H9 (cell line): Measurements from ENCODE around the gene CALHM6. TPM values are rescaled to one million over a fixed set of nuclear protein-coding genes. Genes with fewer than 3 reads are reported as not detected.

Experiments
- DNase-seq: peaks from one replicate; pipeline ENCODE4 v3.0.0-alpha.2; 2017
- H2AFZ ChIP-seq: one replicate; pipeline ENCODE4 v1.6.1; 2013; ENCODE audit warnings: mild to moderate bottlenecking, low read length, control low read depth, moderate library complexity
- H2AK5ac ChIP-seq: 2 replicates; pipeline ENCODE4 v1.6.1; 2013; ENCODE audit warnings: low read length, control low read depth, mixed read lengths; ENCODE audit not compliant: insufficient read length
- H2BK120ac ChIP-seq: one replicate; pipeline ENCODE4 v1.6.1; 2013; ENCODE audit warnings: low read depth, mild to moderate bottlenecking, low read length, control low read depth, inconsistent platforms; ENCODE audit not compliant: poor library complexity, severe bottlenecking
- H2BK12ac ChIP-seq: 2 replicates; pipeline ENCODE4 v1.6.1; 2013; ENCODE audit warnings: low read length, control low read depth, mixed read lengths, low read depth; ENCODE audit not compliant: insufficient read length
- H2BK15ac ChIP-seq: 2 replicates; pipeline ENCODE4 v1.6.1; 2013; ENCODE audit warnings: low read depth, low read length, control low read depth
- H2BK20ac ChIP-seq: one replicate; pipeline ENCODE4 v1.6.1; 2013; ENCODE audit warnings: low read depth, mild to moderate bottlenecking, low read length, control low read depth, inconsistent platforms; ENCODE audit not compliant: poor library complexity, severe bottlenecking
- H2BK5ac ChIP-seq: 2 replicates; pipeline ENCODE4 v1.6.1; 2013; ENCODE audit warnings: low read length, control low read depth, mixed read lengths; ENCODE audit not compliant: insufficient read length
- H3K14ac ChIP-seq: 2 replicates; pipeline ENCODE4 v1.6.1; 2013; ENCODE audit warnings: low read length, control low read depth; ENCODE audit not compliant: insufficient read depth
- H3K18ac ChIP-seq: 2 replicates; pipeline ENCODE4 v1.6.1; 2013; ENCODE audit warnings: low read depth, mild to moderate bottlenecking, mixed read lengths, low read length, control low read depth; ENCODE audit not compliant: insufficient read length
- H3K23ac ChIP-seq: 2 replicates; pipeline ENCODE4 v1.6.1; 2013; ENCODE audit warnings: low read length, control low read depth, mixed read lengths, low read depth; ENCODE audit not compliant: insufficient read length
- H3K23me2 ChIP-seq: 2 replicates; pipeline ENCODE4 v1.6.1; 2013; ENCODE audit warnings: low read depth, mild to moderate bottlenecking, mixed read lengths, low read length, control low read depth; ENCODE audit not compliant: insufficient read length, poor library complexity, severe bottlenecking
- H3K27ac ChIP-seq: 2 replicates; pipeline ENCODE4 v1.5.1; 2013; ENCODE audit warnings: low read length, control low read depth, mixed read lengths, low read depth; ENCODE audit not compliant: insufficient read length
- H3K27me3 ChIP-seq: 2 replicates; pipeline ENCODE4 v1.6.1; 2013; ENCODE audit warnings: low read length, control low read depth, inconsistent platforms; ENCODE audit not compliant: insufficient read depth
- H3K4ac ChIP-seq: 2 replicates; pipeline ENCODE4 v1.6.1; 2013; ENCODE audit warnings: low read depth, mild to moderate bottlenecking, control low read depth, inconsistent platforms, low read length, moderate library complexity
- H3K4me1 ChIP-seq: 2 replicates; pipeline ENCODE4 v1.6.1; 2013; ENCODE audit warnings: low read length, control low read depth, inconsistent platforms; ENCODE audit not compliant: insufficient read depth
- H3K4me2 ChIP-seq: 2 replicates; pipeline ENCODE4 v1.6.1; 2013; ENCODE audit warnings: low read length, control low read depth, mixed read lengths; ENCODE audit not compliant: insufficient read length, insufficient read depth
- H3K56ac ChIP-seq: 2 replicates; pipeline ENCODE4 v1.6.1; 2013; ENCODE audit warnings: low read depth, mild to moderate bottlenecking, mixed read lengths, low read length, control low read depth; ENCODE audit not compliant: insufficient read length
- H3K79me1 ChIP-seq: 2 replicates; pipeline ENCODE4 v1.6.1; 2013; ENCODE audit warnings: low read depth, mild to moderate bottlenecking, moderate library complexity, low read length, control low read depth, inconsistent platforms; ENCODE audit not compliant: insufficient read depth, poor library complexity, severe bottlenecking
- H3K79me2 ChIP-seq: 2 replicates; pipeline ENCODE4 v1.6.1; 2013; ENCODE audit warnings: low read length, control low read depth, inconsistent platforms; ENCODE audit not compliant: insufficient read depth
- H3K9ac ChIP-seq: 2 replicates; pipeline ENCODE4 v1.6.1; 2013; ENCODE audit warnings: low read length, control low read depth, mixed read lengths; ENCODE audit not compliant: insufficient read length; ENCODE audit errors: extremely low read depth
- H3K9me3 ChIP-seq: one replicate; pipeline ENCODE4 v1.6.1; 2013; ENCODE audit warnings: low read depth, low read length, inconsistent platforms; ENCODE audit not compliant: control insufficient read depth
- H3T11ph ChIP-seq: one replicate; pipeline ENCODE4 v1.6.1; 2013; ENCODE audit warnings: mild to moderate bottlenecking, low read length, control low read depth, inconsistent platforms
- H4K20me1 ChIP-seq: one replicate; pipeline ENCODE4 v1.6.1; 2013; ENCODE audit not compliant: control insufficient read depth, insufficient read length, insufficient read depth
- H4K5ac ChIP-seq: 2 replicates; pipeline ENCODE4 v1.6.1; 2013; ENCODE audit warnings: low read depth, mild to moderate bottlenecking, mixed read lengths, low read length, control low read depth; ENCODE audit not compliant: insufficient read length
- H4K8ac ChIP-seq: replicated peaks from 2 replicates; pipeline ENCODE4 v1.6.1; 2013; ENCODE audit warnings: low read length, control low read depth, mixed read lengths, low read depth; ENCODE audit not compliant: insufficient read length
- H4K91ac ChIP-seq: 2 replicates; pipeline ENCODE4 v1.6.1; 2013; ENCODE audit warnings: low read depth, mild to moderate bottlenecking, moderate library complexity, mixed read lengths, low read length, control low read depth; ENCODE audit not compliant: insufficient read length
- H3K27ac Mint-ChIP-seq, 3 experiments: 2 replicates in 2 of 3; 3 replicates in 1 of 3; pipeline ENCODE4 v1.8.0; 2020 to 2021; ENCODE audit warnings: mixed read lengths in 3 of 3, mild to moderate bottlenecking in 1 of 3, moderate library complexity in 1 of 3
- H3K27me3 Mint-ChIP-seq: 2 replicates; pipeline ENCODE4 v1.8.0; 2021; ENCODE audit warnings: low read depth, mild to moderate bottlenecking, moderate library complexity, mixed read lengths
- H3K36me3 Mint-ChIP-seq, 3 experiments: 2 replicates in 2 of 3; 3 replicates in 1 of 3; pipeline ENCODE4 v1.8.0; 2020 to 2021; ENCODE audit warnings: low read depth in 3 of 3, mixed read lengths in 3 of 3; ENCODE audit not compliant: insufficient read depth in 1 of 3
- H3K4me1 Mint-ChIP-seq, 2 experiments: 2 replicates each; pipeline ENCODE4 v1.8.0; 2020; ENCODE audit warnings: mixed read lengths in 2 of 2
- H3K4me3 Mint-ChIP-seq, 2 experiments: 2 replicates in 1 of 2; 3 replicates in 1 of 2; pipeline ENCODE4 v1.8.0; 2020 to 2021; ENCODE audit warnings: mild to moderate bottlenecking in 2 of 2, mixed read lengths in 2 of 2, moderate library complexity in 1 of 2
- H3K9me3 Mint-ChIP-seq, 2 experiments: 2 replicates in 1 of 2; 3 replicates in 1 of 2; pipeline ENCODE4 v1.8.0; 2020; ENCODE audit warnings: mild to moderate bottlenecking in 2 of 2, mixed read lengths in 2 of 2, moderate library complexity in 1 of 2
- WGBS: extraction: QIAGEN DNeasy Blood & Tissue Kit; methylation state at CpG from one replicate; pipeline ENCODE4 v1.1.7; 2013; ENCODE audit warnings: missing lambda C conversion rate, low lambda C conversion rate, mixed read lengths; ENCODE audit not compliant: insufficient read length; ENCODE audit errors: extremely low coverage; 5-methylcytosine and 5-hydroxymethylcytosine counted together
- total RNA-seq: library from RNA; stranded (reverse); gene quantifications from 2 replicates; pipeline ENCODE4 v1.2.1, GENCODE V29; 2021
- TF ChIP-seq, protein P1 (sequence below): fragments of 200-600 bp; sonication (generic); conservative IDR thresholded peaks from 3 replicates; pipeline ENCODE4 v1.8.0; 2021; ENCODE audit warnings: antibody characterized with exemption, mild to moderate bottlenecking

The CALHM6 gene
- total RNA-seq, 1 experiment from 2014 or later: 0.44 TPM

- H3K9ac ChIP-seq: no peak overlapping the region
- Mint-ChIP-seq H3K9me3 (no peaks in the 10 kb centered on the region), H3K4me3 (no peak overlapping the region), H3K27ac (no peak overlapping the region), H3K27me3 (no peaks in the 10 kb centered on the region), H3K4me1 (peaks cover 29 to 35% of the 10 kb centered on the region in 2 experiments), H3K36me3 (peaks cover 31 to 38% (median 32%) of the 10 kb centered on the region in 3 experiments)
- no peak overlapping the region for H2BK120ac ChIP-seq
- no peak overlapping the region for H2BK15ac ChIP-seq
- H4K20me1 ChIP-seq: no peaks in the 10 kb centered on the region
- no peak overlapping the region for H3T11ph ChIP-seq
- H2BK5ac ChIP-seq: no peak overlapping the region
- H3K23me2 ChIP-seq: no peaks in the 10 kb centered on the region
- H4K91ac ChIP-seq: no peak overlapping the region
- no CpG with 5 or more reads among the region's 2 CpGs for WGBS
- H2AFZ ChIP-seq: no peak overlapping the region
- H3K4ac ChIP-seq: no peak overlapping the region
- no peak overlapping the region for H2AK5ac ChIP-seq
- DNase-seq: no peak
- no peaks in the 10 kb centered on the region for H3K79me1 ChIP-seq
- H3K27ac ChIP-seq: no peak overlapping the region
- no peaks in the 10 kb centered on the region for H3K79me2 ChIP-seq
- H3K9me3 ChIP-seq: no peaks in the 10 kb centered on the region
- no peak overlapping the region for H2BK12ac ChIP-seq
- peaks cover 3% of the 10 kb centered on the region; the same call in 1 of the 2 replicates for H3K4me1 ChIP-seq
- no peak overlapping the region for H3K56ac ChIP-seq
- no peak overlapping the region for H4K8ac ChIP-seq
- no peak overlapping the region for H2BK20ac ChIP-seq
- H3K18ac ChIP-seq: no peak overlapping the region
- no peak overlapping the region for H4K5ac ChIP-seq
- no peak overlapping the region for H3K23ac ChIP-seq
- TF ChIP-seq, protein P1, sequence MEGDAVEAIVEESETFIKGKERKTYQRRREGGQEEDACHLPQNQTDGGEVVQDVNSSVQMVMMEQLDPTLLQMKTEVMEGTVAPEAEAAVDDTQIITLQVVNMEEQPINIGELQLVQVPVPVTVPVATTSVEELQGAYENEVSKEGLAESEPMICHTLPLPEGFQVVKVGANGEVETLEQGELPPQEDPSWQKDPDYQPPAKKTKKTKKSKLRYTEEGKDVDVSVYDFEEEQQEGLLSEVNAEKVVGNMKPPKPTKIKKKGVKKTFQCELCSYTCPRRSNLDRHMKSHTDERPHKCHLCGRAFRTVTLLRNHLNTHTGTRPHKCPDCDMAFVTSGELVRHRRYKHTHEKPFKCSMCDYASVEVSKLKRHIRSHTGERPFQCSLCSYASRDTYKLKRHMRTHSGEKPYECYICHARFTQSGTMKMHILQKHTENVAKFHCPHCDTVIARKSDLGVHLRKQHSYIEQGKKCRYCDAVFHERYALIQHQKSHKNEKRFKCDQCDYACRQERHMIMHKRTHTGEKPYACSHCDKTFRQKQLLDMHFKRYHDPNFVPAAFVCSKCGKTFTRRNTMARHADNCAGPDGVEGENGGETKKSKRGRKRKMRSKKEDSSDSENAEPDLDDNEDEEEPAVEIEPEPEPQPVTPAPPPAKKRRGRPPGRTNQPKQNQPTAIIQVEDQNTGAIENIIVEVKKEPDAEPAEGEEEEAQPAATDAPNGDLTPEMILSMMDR: no peak
- no peaks in the 10 kb centered on the region for H3K27me3 ChIP-seq
- H3K14ac ChIP-seq: no peak overlapping the region
- no peak overlapping the region for H3K4me2 ChIP-seq
Observed at GRCh38 chr6:116429111-116429510, 32.1 kb upstream of the CALHM6 start.
